T47D (cell line): Measurements from ENCODE around the gene PKD2.
A peak's percentile ranks its signal among the peaks of the same experiment; 100 is the strongest.

Experiments used
- DNase-seq, 2 experiments: peaks; one replicate each; pipeline versions ENCODE4 v3.0.0 to v3.0.0-alpha.2; 2011 to 2012; ENCODE audit warnings: low read depth in 1 of 2, low spot score in 1 of 2
- JUND ChIP-seq: IDR thresholded peaks from 2 replicates; pipeline ENCODE4 v1.6.1; 2012; ENCODE audit warnings: low read depth
- in situ Hi-C: cut with HindIII; loops from 2 replicates; pipeline ENCODE4 v1.10.0; 2016; ENCODE audit warnings: low sequenced_read_pairs, low pct_unique_long_range_greater_than_20kb

PKD2 gene

GRCh38 chr4:88040707-88041106, 33.3 kb downstream of the PKD2 start:
- in situ Hi-C loops: no loop called here
- no peak for TF ChIP-seq JUND
- DNase-seq: no peak

- TF ChIP-seq JUND: no peak
- no peak for DNase-seq
- in situ Hi-C loops: no loop called here
Measured at GRCh38 chr4:88041626-88042025, 34.2 kb downstream of the PKD2 start.

DNA sequence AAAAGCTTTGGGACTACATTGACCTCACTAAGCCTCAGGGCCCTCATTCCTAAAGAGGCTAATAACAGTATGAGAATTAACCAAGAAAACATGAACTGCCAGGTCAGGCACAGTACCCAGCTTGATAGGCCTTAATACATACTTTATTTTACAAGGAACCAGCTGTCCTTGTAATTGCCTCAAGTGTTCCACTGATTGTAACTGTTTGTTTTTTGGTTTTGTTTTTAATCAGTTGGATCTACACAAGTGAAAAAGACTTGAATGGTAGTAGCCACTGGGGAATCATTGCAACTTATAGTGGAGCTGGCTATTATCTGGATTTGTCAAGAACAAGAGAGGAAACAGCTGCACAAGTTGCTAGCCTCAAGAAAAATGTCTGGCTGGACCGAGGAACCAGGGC, 35.6 kb downstream of the PKD2 start:
- in situ Hi-C loops: no loop called here
- no peak for TF ChIP-seq JUND
- DNase-seq: no peak

DNA sequence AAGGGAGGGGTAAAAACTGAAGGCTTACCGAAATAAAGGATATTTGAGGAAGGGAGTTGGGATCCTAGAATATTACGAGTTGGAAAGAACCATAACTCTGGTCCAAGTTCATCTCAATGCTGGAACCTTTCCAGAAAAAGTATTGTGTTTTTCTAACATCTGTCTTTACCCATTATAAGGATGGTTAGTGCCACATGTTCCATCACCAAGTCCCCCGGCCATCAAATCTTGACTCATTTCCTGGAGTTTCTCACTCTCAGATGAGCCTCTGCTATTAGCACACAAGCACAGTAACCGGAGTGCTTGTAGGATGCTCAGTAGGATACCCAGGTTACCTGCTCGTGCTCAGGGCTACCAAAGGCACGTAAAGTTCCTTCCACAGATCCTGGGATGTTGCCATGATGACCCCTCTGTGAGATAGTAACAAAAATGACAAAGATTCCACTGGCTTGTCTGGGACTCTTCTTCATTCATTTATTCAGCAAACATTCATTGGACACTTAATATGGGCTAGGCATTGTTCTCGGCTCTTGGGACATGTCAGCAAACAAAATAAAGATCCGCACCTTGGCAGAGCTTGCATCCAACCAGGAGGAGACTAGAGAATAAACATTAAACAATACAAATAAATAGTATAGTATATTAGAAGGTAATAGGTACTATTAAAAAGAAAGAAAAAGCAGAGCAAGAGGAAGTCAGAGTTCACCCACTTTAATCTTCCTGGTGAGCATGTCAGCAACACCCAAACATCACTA, 36.3 kb downstream of the PKD2 start:
- DNase-seq: no peak
- no peak for TF ChIP-seq JUND
- in situ Hi-C loops: no loop called here

DNA sequence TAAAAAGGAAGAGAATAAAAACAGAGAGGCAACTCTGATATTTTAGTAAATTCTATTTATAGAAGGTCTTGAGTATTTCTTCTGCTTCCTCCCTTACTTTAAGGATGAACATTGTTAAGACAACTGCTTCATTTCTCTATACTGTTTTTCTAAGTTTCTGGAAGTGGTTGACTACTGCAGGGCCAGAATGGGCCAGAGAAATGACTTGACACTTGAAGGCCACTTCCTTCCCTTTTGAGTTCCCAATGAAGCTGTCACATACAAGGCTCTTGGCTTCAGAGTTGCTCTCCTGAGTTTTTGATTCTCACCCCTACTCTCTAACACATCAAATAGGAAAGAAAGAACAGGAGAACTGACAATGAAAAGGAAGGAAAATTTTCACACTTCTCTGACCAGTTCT, 37.6 kb downstream of the PKD2 start:
- no peak for DNase-seq
- TF ChIP-seq JUND: no peak
- in situ Hi-C loops: no loop called here

DNA sequence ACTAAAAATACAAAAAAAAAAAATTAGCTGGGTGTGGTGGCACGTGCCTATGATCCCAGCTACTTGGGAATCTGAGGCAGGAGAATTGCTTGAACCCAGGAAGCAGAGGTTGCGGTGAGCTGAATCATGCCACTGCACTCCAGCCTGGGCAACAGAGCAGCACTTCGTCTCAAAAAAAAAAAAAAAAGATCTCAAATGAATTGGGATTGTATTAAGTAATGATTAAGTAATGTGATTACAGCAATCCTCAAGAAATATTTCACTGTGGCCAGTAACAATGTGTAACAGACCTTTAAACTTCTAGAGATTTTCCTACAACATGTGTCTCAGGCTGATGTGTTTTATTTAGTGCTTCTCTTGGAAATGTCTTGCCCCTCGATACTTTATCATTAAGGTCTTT, 46.8 kb downstream of the PKD2 start:
- TF ChIP-seq JUND: no peak
- in situ Hi-C loops: no loop called here
- no peak for DNase-seq

- peak; percentile 6 to 69 for DNase-seq
- TF ChIP-seq JUND: no peak
- in situ Hi-C loops: no loop called here
Measured at GRCh38 chr4:88054901-88055300, 47.5 kb downstream of the PKD2 start.

DNA sequence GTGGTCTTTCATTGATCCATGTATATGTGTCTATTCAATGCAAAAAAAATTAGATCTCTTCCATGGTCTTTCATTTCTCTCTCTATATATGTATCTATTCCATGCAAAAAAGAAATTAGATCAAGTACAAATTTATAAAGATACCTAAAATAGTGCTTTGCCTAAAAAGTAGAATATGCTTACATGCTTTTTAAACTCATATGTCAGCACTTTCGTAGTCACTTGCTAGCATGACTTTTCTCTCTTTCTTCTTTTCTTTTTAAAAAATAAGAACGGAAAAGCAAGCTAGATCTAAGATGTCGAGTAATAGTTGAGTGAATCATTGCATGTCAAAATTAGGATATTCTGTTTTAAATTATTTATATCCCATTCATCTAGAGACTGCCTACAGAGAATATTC, 50.9 kb downstream of the PKD2 start:
- in situ Hi-C loops: no loop called here
- DNase-seq: no peak
- TF ChIP-seq JUND: no peak

DNA sequence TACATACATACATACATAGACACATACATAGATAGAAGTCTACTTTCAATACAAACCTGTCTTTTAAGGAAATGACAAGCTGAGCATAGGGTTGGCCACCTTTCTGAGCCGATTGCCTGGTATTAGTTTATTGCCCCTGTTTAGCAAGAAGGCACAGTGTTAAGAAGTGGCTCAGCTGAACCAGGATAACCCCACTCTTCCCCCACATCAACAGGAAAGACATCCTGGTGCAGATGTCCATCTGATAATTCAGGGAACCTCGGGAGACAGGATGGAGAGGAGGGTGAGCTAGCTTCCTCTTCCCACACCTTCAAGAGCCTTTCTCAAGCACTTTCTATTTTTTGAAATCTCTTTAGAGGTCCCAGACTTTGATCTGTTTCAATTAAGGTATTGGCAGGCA, 52.3 kb downstream of the PKD2 start:
- in situ Hi-C loops: no loop called here
- no peak for TF ChIP-seq JUND
- no peak for DNase-seq

- in situ Hi-C loops: no loop called here
- no peak for DNase-seq
- no peak for TF ChIP-seq JUND
Measured at GRCh38 chr4:88060431-88060830, 53.0 kb downstream of the PKD2 start.

DNA sequence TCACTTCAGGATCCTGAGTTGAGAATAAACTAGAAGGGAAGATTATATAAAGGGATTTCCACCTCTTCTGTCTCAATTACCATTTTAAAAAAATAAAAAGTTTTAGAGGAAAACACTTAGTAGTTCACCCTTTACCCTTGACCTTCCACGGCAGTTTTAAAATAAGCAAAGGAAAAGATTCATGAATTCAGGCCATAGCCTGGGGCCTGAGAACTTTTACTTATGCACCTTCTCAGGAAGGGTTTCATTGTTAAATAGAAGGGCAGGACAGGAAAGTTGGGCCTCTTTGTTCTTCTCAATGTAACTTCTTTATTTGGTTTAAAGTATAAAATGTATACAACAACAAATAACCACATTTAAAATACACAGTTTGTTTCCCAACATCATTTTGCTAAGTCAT, 54.9 kb downstream of the PKD2 start:
- in situ Hi-C loops: no loop called here
- no peak for DNase-seq
- TF ChIP-seq JUND: no peak

DNA sequence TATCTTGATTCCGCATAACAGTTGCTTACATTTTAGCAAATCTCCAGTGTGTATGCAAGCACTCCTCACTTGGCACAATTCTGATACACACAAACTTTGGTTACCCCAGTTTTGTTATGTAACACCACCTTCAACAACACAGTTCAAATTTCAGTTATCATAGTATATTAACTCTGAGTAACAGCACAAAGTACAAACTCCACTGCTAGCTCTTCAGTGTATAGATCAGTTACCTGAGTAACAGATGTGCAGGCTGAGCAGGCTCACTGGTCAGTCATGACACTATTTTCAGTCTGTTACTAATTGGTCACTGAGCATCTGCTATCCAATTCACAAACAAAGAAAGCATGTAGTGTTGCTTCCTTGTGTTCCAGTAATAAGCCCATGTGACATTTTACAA, 55.4 kb downstream of the PKD2 start:
- TF ChIP-seq JUND: no peak
- DNase-seq: no peak
- in situ Hi-C loops: no loop called here

- no peak for TF ChIP-seq JUND
- no peak for DNase-seq
- in situ Hi-C loops: no loop called here
Measured at GRCh38 chr4:88063634-88064296, 56.3 kb downstream of the PKD2 start.

DNA sequence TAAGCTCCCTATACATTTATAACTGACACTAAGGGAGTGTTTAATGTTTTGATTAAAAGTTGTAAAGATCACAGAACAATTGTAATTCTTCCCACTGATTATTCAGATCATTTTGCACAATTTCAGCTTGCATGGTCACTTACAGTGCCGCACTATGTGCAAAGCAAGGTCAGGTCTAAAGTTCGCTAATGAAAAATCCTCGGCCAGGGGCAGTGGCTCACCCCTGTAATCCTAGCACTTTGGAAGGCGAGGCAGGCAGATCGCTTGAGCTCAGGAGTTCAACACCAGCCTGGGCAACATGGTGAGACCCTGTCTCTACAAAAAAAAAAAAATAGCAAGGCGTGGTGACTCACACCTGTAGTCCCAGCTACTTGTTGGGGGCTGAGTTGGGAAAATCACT, 57.0 kb downstream of the PKD2 start:
- in situ Hi-C loops: no loop called here
- TF ChIP-seq JUND: no peak
- no peak for DNase-seq
